DOHH2 (cell line): Measurements from ENCODE around the gene AKR1C4.

Experiments used
- H3F3A ChIP-seq: fragments of 200-600 bp; sonication (generic), shearing (Covaris generic); 2 replicates; pipeline ENCODE4 v1.6.0; 2016; ENCODE audit warnings: antibody characterized with exemption, mild to moderate bottlenecking; ENCODE audit not compliant: control insufficient read depth, insufficient read depth
- H3K27ac ChIP-seq: fragments of 200-600 bp; sonication (generic); 2 replicates; pipeline ENCODE4 v1.5.1; 2014; ENCODE audit warnings: low read depth, mild to moderate bottlenecking, low read length, moderate library complexity
- H3K27me3 ChIP-seq: fragments of 200-600 bp; sonication (generic); 2 replicates; pipeline ENCODE4 v1.6.1; 2014; ENCODE audit warnings: mild to moderate bottlenecking, low read length, mixed read lengths; ENCODE audit not compliant: control insufficient read depth
- H3K36me3 ChIP-seq: fragments of 200-600 bp; sonication (generic); 2 replicates; pipeline ENCODE4 v1.6.1; 2014; ENCODE audit warnings: mild to moderate bottlenecking, low read length, moderate library complexity, mixed read lengths; ENCODE audit not compliant: control insufficient read depth
- H3K4me1 ChIP-seq: fragments of 200-600 bp; sonication (generic); 2 replicates; pipeline ENCODE4 v1.6.1; 2014; ENCODE audit warnings: mild to moderate bottlenecking, low read length, mixed read lengths; ENCODE audit not compliant: control insufficient read depth
- H3K4me2 ChIP-seq: fragments of 200-600 bp; sonication (generic); 2 replicates; pipeline ENCODE4 v1.6.0; 2014; ENCODE audit warnings: mild to moderate bottlenecking, low read length, moderate library complexity
- H3K4me3 ChIP-seq: fragments of 200-600 bp; sonication (generic); 2 replicates; pipeline ENCODE4 v1.5.1; 2014; ENCODE audit warnings: mild to moderate bottlenecking, low read length, mixed read lengths
- H3K79me2 ChIP-seq: fragments of 200-600 bp; sonication (generic); 2 replicates; pipeline ENCODE4 v1.6.1; 2014; ENCODE audit warnings: mild to moderate bottlenecking, low read length, mixed read lengths; ENCODE audit not compliant: control insufficient read depth
- H3K9me2 ChIP-seq: fragments of 200-600 bp; sonication (generic); replicated peaks from 2 replicates; pipeline ENCODE4 v1.6.1; 2014; ENCODE audit warnings: mild to moderate bottlenecking, low read length, mixed read lengths; ENCODE audit not compliant: control insufficient read depth
- H3K9me3 ChIP-seq: fragments of 200-600 bp; sonication (generic); 2 replicates; pipeline ENCODE4 v1.6.1; 2014; ENCODE audit warnings: antibody characterized with exemption, low read length, mixed read lengths; ENCODE audit not compliant: control insufficient read depth, insufficient read depth
- H4K20me1 ChIP-seq: fragments of 200-600 bp; sonication (generic); 2 replicates; pipeline ENCODE4 v1.6.0; 2014; ENCODE audit warnings: low read depth, mild to moderate bottlenecking, antibody characterized with exemption, low read length, moderate library complexity; ENCODE audit not compliant: control insufficient read depth, insufficient read depth
- CTCF ChIP-seq: fragments of 200-600 bp; sonication (generic); IDR thresholded peaks from one replicate; pipeline ENCODE4 v1.5.1; 2014; ENCODE audit warnings: antibody characterized with exemption, mild to moderate bottlenecking, low read depth, low read length; ENCODE audit not compliant: poor library complexity, severe bottlenecking
- EZH2phosphoT487 ChIP-seq: fragments of 200-600 bp; sonication (generic); IDR thresholded peaks from 2 replicates; pipeline ENCODE4 v1.6.1; 2017; ENCODE audit warnings: borderline replicate concordance, mild to moderate bottlenecking, antibody characterized with exemption, low read length, moderate library complexity, mixed read lengths

Gene AKR1C4

GRCh38 chr10:5196702-5197113, at the start of gene AKR1C4:
Gene AKR1C4 (plus strand): TSS chr10:5196837. CDS start chr10:5196868, 31 bp downstream.
- H3K27ac ChIP-seq, result no peak within 1 kb of the TSS
- no peaks in the 10 kb centered on the region for H4K20me1 ChIP-seq
- no peaks in the 10 kb centered on the region for H3K9me2 ChIP-seq
- no peaks in the 10 kb centered on the region for H3K4me1 ChIP-seq
- no peaks in the 10 kb centered on the region for H3F3A ChIP-seq
- H3K4me3 ChIP-seq, result no peak within 1 kb of the TSS
- no peak for TF ChIP-seq CTCF
- no peaks in the 10 kb centered on the region for H3K36me3 ChIP-seq
- no peaks in the 10 kb centered on the region for H3K27me3 ChIP-seq
- no peaks in the 10 kb centered on the region for H3K9me3 ChIP-seq
- no peak within 1 kb of the TSS for H3K4me2 ChIP-seq
- H3K79me2 ChIP-seq, result no peaks in the 10 kb centered on the region

- Histone ChIP-seq H3K79me2 (no peaks in the 10 kb centered on the region), H4K20me1 (no peaks in the 10 kb centered on the region), H3K36me3 (no peaks in the 10 kb centered on the region), H3K27me3 (no peaks in the 10 kb centered on the region), H3K4me2 (no peak overlapping the region), H3K9me2 (no peaks in the 10 kb centered on the region), H3K4me3 (no peak overlapping the region), H3K9me3 (no peaks in the 10 kb centered on the region), H3K27ac (no peak overlapping the region), H3K4me1 (no peaks in the 10 kb centered on the region), H3F3A (no peaks in the 10 kb centered on the region)
- TF ChIP-seq CTCF, result no peak
- TF ChIP-seq EZH2phosphoT487, result no peak
These were observed 49.8 kb upstream of the AKR1C4 start for GRCh38 chr10:5146920-5147254.

- Histone ChIP-seq H3K9me2 (no peaks in the 10 kb centered on the region), H3K4me2 (no peak overlapping the region), H3K36me3 (no peaks in the 10 kb centered on the region), H3K27me3 (no peaks in the 10 kb centered on the region), H3K4me1 (no peaks in the 10 kb centered on the region), H3K79me2 (no peaks in the 10 kb centered on the region), H3K27ac (no peak overlapping the region), H3K4me3 (no peak overlapping the region), H3F3A (no peaks in the 10 kb centered on the region), H3K9me3 (no peaks in the 10 kb centered on the region), H4K20me1 (no peaks in the 10 kb centered on the region)
- TF ChIP-seq CTCF (no peak), EZH2phosphoT487 (no peak)
These were observed 49.2 kb upstream of the AKR1C4 start for GRCh38 chr10:5147255-5147980.
